Embryonic facial prominence (tissue), 1 donor: ENCODE results near the gene APLP1.
"Not testable (repeated sequence)": the region's sequence is repeated elsewhere in the genome, so short reads cannot be mapped to it uniquely, and the experiment has no call there.

ENCODE experiments used
- DNase-seq: peaks from one replicate; pipeline ENCODE4 v3.0.0-alpha.2; 2016; ENCODE audit errors: extremely low spot score

APLP1 gene

DNA sequence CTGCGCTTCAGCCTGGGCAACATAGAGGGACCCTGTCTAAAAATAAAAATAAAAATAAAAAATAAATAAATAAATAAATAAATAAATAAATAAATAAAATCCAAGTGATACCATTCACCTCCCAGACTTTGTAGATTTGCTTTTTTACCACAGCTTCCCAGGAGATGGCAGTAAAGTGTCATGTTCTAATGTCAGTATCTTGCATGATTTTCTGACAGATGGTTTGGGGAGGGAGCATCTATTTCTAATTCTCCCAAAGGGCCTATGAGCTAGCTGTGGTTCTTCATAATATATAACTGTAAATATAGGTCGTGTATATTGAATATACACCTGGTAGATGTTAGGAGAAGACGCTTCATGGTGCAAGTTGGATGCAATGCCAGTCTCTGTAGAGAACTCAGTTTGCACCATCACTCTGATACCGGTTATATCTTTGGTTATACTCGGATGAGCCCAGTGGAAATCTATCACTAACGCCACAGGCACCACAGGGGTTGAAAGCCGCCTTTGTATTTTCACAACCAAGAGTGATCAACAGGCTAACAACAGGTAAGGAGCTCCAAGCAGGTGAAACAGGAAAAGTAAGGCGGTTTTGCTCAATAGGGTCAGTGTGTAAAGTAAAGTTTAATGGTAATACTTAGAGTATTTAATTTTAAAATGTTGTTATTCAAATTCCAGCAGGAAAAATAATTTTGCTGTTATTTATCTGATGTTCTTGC lies 13.9 kb downstream of the APLP1 start:
- peak; percentile 30 for DNase-seq

- DNase-seq: no peak
These were observed 15.5 kb downstream of the APLP1 start for GRCh38 chr19:35883882-35884281.

- no peak for DNase-seq
These were observed 16.9 kb downstream of the APLP1 start for GRCh38 chr19:35885225-35885738.

DNA sequence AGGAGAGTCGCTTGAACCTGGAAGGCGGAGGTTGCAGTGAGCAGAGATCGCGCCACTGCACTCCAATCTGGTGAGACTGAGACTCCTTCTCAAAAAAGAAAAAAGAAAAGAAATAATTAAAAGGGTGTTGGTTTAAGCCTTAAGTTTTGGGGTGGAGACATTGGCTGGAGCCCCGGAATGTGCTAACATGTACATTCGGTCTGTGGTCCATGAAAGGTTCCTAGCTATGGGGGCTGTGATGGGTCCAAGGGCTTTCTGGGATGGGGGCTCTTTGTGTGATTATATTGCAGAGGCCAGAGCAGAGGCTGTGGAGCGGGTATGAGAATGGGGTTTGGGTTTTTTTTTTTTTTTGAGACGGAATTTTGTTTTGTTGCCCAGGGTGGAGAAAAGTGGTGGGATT lies 17.5 kb downstream of the APLP1 start:
- DNase-seq: no peak

GRCh38 chr19:35887197-35887596 lies 18.8 kb downstream of the APLP1 start:
- DNase-seq: no peak

- no peak for DNase-seq
These were observed 20.0 kb downstream of the APLP1 start for GRCh38 chr19:35888398-35888797.

DNA sequence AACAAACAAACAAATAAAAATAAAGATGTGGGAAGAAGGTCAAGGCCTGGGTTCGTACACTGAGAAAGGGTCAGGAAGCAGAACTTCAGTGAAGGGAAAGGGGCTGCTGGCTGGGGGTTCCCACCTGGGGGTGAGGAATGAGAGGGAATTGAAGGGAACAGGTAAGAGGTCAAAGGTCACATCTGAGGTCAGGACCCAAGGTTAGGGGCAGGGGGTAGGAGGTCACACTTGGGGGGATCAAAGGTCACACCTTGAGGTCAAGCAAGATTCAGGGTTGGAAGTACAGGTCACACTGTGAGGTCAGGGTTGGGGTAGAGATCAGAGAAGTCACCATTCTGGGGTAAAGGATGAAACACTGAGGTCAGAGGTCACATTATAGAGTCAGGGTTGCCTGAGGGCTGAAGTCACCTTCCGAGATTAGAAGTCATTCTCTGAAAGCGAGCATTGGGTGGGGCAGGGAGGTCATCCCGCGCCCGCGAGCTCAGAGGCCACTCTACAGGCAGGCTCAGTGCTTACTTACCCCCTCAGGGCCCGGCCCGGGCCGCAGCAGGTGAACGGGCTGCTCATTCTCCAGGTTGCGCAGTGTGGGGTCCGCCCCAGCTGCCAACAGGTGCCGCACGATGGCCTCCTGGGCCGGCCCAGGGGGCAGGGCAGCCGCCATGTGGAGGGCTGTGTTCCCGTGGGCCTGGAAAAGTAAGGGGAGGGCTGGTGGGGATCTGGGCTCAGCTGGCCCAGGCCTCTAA lies 21.2 kb downstream of the APLP1 start:
- no peak for DNase-seq

DNA sequence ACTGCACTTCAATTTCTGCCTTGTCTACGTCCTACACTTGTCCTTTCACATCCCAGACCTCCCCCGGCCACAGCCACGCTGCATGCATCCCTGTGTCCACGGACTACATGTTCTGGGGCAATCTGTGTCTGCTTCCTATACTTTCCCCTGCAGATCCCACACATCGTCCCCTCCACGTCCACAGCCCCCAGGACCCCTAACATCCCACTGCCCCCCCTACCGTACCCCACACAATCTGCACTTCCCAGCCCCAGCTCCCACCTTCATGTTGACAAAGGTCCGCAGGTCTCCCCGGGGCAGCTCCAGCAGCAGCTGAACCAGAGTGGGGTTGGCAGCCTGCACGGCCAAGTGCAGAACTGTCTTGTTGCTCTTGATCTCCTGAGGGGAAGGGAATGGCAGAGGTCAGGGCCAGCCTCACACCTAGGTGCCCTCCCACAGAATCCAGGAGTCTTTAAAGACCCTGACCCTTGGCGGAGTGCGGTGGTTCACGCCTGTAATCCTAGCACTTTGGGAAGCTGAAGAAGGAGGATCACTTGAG lies 21.8 kb downstream of the APLP1 start:
- no peak for DNase-seq

DNA sequence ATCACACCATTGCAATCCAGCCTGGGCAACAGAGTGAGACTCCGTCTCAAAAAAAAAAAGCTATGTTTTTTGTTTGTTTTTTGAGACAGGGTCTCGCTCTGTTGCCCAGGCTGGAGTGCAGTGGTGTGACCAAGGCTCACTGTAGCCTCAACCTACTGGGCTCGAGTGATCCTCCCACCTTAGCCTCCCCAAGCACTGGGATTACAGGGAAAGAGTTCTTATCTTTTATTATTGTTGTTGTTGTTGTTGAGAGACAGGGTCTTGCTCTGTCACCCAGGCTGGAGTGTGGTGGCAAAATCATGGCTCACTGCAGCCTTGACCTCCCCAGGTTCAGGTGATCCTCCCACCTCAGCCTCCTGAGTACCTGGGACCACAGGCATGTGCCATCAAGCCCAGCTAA lies 23.4 kb downstream of the APLP1 start:
- DNase-seq: not testable (repeated sequence)

DNA sequence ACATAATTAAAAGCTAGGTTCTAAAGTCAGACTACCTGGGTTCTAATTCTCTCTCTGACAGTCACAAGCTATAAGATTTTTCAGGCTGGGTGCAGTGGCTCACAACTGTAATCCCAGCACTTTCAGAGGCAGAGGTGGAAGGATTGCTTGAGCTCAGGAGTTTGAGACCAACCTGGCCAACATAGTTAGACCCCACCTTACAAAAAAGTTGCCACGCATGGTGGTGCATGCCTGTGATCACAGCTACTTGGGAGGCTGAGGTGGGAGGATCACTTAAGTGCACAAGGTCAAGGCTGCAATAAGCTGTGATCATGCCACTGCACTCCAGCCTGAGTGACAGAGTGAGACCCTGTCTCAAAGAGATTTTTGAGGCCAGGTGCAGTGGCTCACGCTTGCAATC lies 26.0 kb downstream of the APLP1 start:
- DNase-seq: no peak

GRCh38 chr19:35895911-35896642 lies 27.7 kb downstream of the APLP1 start:
- no peak for DNase-seq

GRCh38 chr19:35896643-35897040 lies 28.3 kb downstream of the APLP1 start:
- no peak for DNase-seq

DNA sequence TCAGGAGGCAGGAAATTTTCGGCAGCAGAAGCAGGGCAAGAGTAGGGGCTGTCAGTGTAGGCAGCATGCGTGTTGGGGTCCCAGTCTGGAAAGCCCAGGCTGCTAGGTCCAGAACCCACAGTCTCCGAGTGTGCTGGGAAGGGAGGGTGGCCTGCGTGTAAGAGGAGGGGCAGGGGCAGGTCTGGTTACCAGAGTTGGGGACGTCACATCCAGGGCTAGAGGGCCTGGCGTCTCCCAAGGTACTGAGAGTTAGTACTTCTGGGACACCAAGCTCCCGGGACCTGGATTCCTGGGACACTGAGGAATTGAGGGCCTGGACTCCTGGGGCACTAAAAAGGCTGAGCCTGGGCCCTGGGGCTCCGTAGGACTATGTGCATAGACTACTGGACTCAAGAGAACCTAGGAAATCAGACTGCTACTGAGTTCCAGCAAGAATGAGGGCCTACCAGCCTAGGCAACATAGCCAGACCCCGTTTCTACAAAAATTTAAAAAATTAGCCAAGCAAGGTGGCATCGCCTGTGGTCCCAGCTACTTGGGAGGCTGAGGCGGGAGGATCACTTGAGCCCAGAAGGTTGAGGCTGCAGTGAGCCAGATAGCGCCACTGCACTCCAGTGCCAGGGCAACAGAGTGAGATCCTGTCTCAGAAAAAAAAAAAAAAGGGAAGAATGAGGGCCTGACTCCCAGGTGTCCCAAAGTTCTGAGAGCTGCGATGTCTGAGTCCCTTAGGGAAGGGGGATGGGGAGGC lies 29.5 kb downstream of the APLP1 start:
- DNase-seq: no peak

DNA sequence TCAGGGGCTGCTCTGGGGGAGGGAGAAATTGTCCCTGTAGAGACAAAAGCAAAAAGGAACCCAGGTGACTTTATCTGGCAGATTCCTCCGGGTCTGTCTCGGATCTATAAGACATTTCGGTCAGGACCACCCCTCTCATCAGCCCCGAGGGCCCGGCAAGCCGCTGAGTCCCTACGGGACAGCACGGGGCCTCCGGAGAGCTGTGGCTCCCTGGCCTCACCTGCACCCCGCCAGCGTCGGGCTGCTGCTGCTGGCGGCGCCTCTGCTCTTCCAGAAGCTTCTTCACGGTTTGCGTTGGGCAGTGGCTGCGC lies 30.1 kb downstream of the APLP1 start:
- no peak for DNase-seq

DNA sequence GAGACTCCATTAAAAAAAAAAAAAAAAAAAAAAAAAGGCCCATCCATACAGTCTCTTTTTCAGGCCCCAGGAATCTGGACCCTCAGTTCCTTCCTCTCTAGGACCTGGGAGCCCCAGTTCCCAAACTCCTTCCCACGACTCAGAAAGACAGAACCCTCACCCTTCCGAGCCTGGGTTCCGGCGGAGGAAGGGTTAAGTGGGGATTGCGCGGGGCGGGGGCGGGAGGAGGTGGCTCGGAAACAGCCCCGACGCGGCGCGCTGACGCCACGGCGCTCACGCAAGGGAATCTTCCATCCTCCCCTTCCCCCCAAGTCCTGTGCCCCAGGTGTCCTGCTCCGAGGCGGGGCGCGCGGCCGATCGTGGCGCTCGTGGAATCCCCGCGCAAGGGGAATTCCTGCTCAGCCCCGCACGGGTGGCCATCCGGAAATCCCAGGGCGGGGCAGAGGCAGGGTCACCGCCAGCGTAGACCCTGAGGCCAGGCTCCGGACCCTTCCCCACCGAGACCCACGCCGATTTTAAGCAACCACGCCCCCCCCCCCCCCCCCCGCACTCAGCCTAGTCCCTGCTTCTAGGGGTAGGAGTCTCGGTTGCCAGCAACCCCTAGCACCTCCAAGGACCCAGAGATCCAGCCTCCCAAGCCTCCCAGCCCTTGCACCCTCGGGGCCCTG lies 31.3 kb downstream of the APLP1 start:
- peak; percentile 43 for DNase-seq

DNA sequence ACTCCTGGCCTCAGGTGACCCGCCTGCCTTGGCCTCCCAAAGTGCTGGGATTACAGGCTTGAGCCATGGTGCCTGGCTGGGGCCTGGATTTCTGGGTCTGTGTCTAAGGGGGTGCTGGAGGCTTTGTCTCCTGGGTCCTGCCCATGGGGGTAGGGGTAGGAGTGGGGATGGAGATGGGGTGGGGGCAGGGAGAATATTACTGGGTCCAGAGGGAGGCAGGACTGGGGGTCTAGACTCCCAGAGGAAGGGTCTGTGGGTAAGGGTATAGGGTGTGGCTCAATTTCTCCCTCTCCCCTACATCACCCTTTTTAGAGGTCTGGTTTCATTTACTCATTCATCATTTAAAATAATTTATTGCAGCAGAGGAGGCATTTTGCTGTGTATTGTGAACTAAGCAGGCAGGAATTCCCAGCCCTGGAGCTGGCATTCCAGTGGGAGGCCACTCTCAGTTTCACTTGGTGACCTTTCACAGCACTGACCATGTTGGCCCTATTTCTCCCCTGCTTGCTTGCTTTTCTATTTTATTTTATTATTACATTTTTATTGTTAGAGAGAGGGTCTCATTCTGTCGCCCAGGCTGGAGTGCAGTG lies 32.8 kb downstream of the APLP1 start:
- DNase-seq: no peak

GRCh38 chr19:35901854-35902661 lies 33.7 kb downstream of the APLP1 start, which contains the start of gene HCST:
HCST (plus strand) TSS chr19:35902529; CDS start chr19:35902594, 65 bp downstream.
- DNase-seq: no peak

DNA sequence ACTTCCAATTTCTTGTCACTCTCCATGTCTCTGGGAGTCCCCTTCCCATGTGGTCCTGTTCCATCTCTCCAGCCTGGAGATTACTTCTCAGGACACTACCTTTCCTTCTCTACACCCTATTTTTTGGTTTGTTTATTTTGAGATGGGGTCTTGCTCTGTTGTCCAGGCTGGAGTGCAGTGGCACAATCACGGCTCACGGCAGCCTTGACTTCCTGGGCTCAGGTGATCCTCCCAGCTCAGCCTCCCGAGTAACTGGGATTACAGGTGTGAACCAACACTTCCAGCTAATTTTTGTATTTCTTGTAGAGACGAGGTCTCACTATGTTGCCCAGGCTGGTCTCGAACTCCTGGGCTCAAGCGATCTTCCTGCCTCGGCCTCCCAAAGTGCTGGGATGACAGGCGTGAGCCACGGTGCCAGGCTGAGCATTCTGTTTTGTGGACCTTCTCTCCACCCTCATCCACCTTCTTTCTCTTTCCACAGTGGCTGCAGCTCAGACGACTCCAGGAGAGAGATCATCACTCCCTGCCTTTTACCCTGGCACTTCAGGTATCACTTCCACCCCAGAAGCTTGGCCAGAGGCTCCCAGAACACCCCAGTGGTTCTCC lies 34.6 kb downstream of the APLP1 start:
- no peak for DNase-seq

GRCh38 chr19:35903550-35904179 lies 35.3 kb downstream of the APLP1 start:
- no peak for DNase-seq
